PC-3 (cell line): ENCODE results near the gene FASN. TPM values are rescaled to one million over a fixed set of nuclear protein-coding genes. Genes with fewer than 3 reads are reported as not detected.

Experiments
- ATAC-seq: fragments of 200-7000 bp; cut with Tn5 transposase; 2 replicates; pipeline ENCODE4 v1.9.1; 2020; ENCODE audit warnings: mild to moderate bottlenecking, moderate library complexity
- BruUV-seq: library from RNA; stranded (reverse); fragments of 400-500 nt; replicated peaks from 2 replicates; lab custom pipeline; 2021; lab: Mats Ljungman, UMichigan
- CTCF ChIA-PET: fragments of 300-600 bp; sonication (Branson Sonifier 250); formaldehyde crosslinking; loops from one replicate; lab custom pipeline; 2022; ENCODE audit warnings: antibody characterized with exemption; lab: Charles Lee
- POLR2A ChIA-PET: fragments of 300-600 bp; sonication (Branson Sonifier 250); formaldehyde crosslinking; loops from one replicate; lab custom pipeline; 2022; ENCODE audit warnings: antibody characterized with exemption; ENCODE audit not compliant: unreplicated experiment; lab: Charles Lee
- DNase-seq: peaks from one replicate; pipeline ENCODE4 v3.0.0-alpha.2; 2015
- H2AFZ ChIP-seq: fragments of 300-600 bp; sonication (generic); 2 replicates; pipeline ENCODE4 v1.6.0; 2016; ENCODE audit warnings: antibody characterized with exemption, low read length
- H3F3A ChIP-seq: fragments of 300-600 bp; sonication (generic); one replicate; pipeline ENCODE4 v1.6.0; 2017; ENCODE audit warnings: antibody characterized with exemption, low read length, control low read depth, mild to moderate bottlenecking; ENCODE audit not compliant: unreplicated experiment
- H3K27ac ChIP-seq: fragments of 300-600 bp; sonication (generic); 2 replicates; pipeline ENCODE4 v1.5.1; 2016; ENCODE audit warnings: mild to moderate bottlenecking, low read length
- H3K27me3 ChIP-seq: fragments of 300-600 bp; sonication (generic); 2 replicates; pipeline ENCODE4 v1.6.1; 2016; ENCODE audit warnings: low read length, mixed read lengths
- H3K36me3 ChIP-seq: fragments of 300-600 bp; sonication (generic); 2 replicates; pipeline ENCODE4 v1.6.1; 2016; ENCODE audit warnings: low read depth, mixed run types, low read length, mixed read lengths
- H3K4me1 ChIP-seq: fragments of 300-600 bp; sonication (generic); 2 replicates; pipeline ENCODE4 v1.5.1; 2016; ENCODE audit warnings: low read length; ENCODE audit not compliant: insufficient read depth
- H3K4me2 ChIP-seq: fragments of 300-600 bp; sonication (generic); 2 replicates; pipeline ENCODE4 v1.6.0; 2016; ENCODE audit warnings: low read length
- H3K4me3 ChIP-seq: fragments of 300-600 bp; sonication (generic); 2 replicates; pipeline ENCODE4 v1.5.1; 2016; ENCODE audit warnings: mild to moderate bottlenecking, low read length, mixed read lengths
- H3K79me2 ChIP-seq: fragments of 300-600 bp; sonication (generic); 2 replicates; pipeline ENCODE4 v1.6.1; 2017; ENCODE audit warnings: low read length, mixed read lengths
- H3K9ac ChIP-seq: fragments of 300-600 bp; sonication (generic); 2 replicates; pipeline ENCODE4 v1.6.0; 2016; ENCODE audit warnings: mild to moderate bottlenecking, low read length
- H3K9me2 ChIP-seq: fragments of 300-600 bp; sonication (generic); replicated peaks from 2 replicates; pipeline ENCODE4 v1.6.1; 2016; ENCODE audit warnings: mixed run types, low read length, mixed read lengths
- H3K9me3 ChIP-seq: fragments of 300-600 bp; sonication (generic); 2 replicates; pipeline ENCODE4 v1.6.1; 2016; ENCODE audit warnings: low read length, mixed read lengths
- H4K20me1 ChIP-seq: fragments of 300-600 bp; sonication (generic); 2 replicates; pipeline ENCODE4 v1.6.1; 2016; ENCODE audit warnings: low read length, mixed read lengths
- EZH2 ChIP-seq: fragments of 300-600 bp; sonication (generic); IDR thresholded peaks from one replicate; pipeline ENCODE4 v1.6.1; 2017; ENCODE audit warnings: antibody characterized with exemption, mild to moderate bottlenecking, low read length; ENCODE audit not compliant: unreplicated experiment
- EZH2phosphoT487 ChIP-seq: fragments of 300-600 bp; sonication (generic); IDR thresholded peaks from 2 replicates; pipeline ENCODE4 v1.6.1; 2018; ENCODE audit warnings: mild to moderate bottlenecking, antibody characterized with exemption, low read length, borderline replicate concordance
- intact Hi-C: fragments of 100-400 bp; cut with micrococcal nuclease; formaldehyde crosslinking; loops from 2 replicates; pipeline ENCODE4 v1.9.0; 2023
- total RNA-seq: library from RNA; depleted of rRNA; stranded (reverse); fragments of >200 nt; gene quantifications from 2 replicates; pipeline ENCODE4 v1.2.3, GENCODE V29; 2014
- TF ChIP-seq, protein P1 (sequence below): fragments of 300-600 bp; sonication (generic); conservative IDR thresholded peaks from 2 replicates; pipeline ENCODE4 v1.5.1; 2017; ENCODE audit warnings: antibody characterized with exemption, low read depth, mild to moderate bottlenecking, low read length

The FASN gene
- total RNA-seq, 1 experiment from 2014 or later = 269 TPM

DNA sequence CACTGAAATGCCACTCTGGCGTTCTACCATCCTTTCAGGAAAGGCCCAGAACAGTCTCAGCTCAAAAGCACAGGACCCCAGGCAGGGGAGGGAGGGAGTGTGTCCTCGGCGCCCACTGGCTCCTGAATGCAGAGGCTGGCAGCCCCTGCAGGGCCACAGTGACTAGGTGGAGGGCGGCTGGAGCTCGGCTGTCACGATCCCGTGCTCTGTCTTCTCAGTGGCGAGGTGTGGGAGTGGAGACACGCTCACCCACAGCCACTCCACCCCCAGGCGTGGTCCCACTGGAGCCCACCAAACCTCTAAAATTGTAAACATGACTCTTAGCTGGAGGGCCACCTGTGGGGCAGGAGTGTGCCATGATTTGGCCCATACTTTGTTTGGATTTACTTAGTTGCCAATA is 16.4 kb upstream of the FASN start:
- no peaks in the 10 kb centered on the region for H3K9me2 ChIP-seq
- H3K36me3 ChIP-seq = no peaks in the 10 kb centered on the region
- H2AFZ ChIP-seq = no peak overlapping the region
- DNase-seq = no peak
- no peak for ATAC-seq
- no peaks in the 10 kb centered on the region for H3K27me3 ChIP-seq
- H3K4me2 ChIP-seq = no peak overlapping the region
- H3K79me2 ChIP-seq = no peaks in the 10 kb centered on the region
- POLR2A ChIA-PET = interaction anchor here (0.5 kb wide), 1 partner anchor 9 kb away, joined by 8 read pairs; no protein-coding TSS in a partner anchor
- H3K9me3 ChIP-seq = no peaks in the 10 kb centered on the region
- no peak overlapping the region for H3K27ac ChIP-seq
- no TSS peak for BruUV-seq
- CTCF ChIA-PET = no interaction called here
- no peaks in the 10 kb centered on the region for H4K20me1 ChIP-seq
- H3K9ac ChIP-seq = no peak overlapping the region
- intact Hi-C loops = no loop called here
- H3K4me1 ChIP-seq = peaks cover 10% of the 10 kb centered on the region
- TF ChIP-seq, protein P1, sequence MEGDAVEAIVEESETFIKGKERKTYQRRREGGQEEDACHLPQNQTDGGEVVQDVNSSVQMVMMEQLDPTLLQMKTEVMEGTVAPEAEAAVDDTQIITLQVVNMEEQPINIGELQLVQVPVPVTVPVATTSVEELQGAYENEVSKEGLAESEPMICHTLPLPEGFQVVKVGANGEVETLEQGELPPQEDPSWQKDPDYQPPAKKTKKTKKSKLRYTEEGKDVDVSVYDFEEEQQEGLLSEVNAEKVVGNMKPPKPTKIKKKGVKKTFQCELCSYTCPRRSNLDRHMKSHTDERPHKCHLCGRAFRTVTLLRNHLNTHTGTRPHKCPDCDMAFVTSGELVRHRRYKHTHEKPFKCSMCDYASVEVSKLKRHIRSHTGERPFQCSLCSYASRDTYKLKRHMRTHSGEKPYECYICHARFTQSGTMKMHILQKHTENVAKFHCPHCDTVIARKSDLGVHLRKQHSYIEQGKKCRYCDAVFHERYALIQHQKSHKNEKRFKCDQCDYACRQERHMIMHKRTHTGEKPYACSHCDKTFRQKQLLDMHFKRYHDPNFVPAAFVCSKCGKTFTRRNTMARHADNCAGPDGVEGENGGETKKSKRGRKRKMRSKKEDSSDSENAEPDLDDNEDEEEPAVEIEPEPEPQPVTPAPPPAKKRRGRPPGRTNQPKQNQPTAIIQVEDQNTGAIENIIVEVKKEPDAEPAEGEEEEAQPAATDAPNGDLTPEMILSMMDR = no peak
- TF ChIP-seq EZH2 (no peak), EZH2phosphoT487 (no peak)
- H3K4me3 ChIP-seq = no peak overlapping the region
- H3F3A ChIP-seq = peaks cover 4% of the 10 kb centered on the region

DNA sequence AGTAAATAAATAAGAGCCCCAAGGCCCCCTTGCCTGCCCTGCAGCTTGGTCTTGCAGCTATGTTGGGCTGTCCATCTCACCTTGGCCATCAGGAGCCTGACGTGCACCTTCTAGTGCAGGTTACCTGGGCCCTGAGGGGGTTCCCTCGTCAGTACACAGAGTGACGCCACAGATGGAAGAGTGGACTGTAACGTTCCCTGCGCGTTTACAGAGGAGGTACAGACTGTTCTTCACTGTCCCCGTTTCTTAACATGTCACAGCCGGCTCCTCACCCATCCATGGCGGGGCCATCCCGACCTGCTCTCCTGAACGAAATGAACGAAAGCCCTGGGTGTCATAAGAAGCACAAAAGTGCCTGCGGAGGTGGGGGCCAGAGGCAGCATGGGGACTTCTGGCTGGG is 15.9 kb upstream of the FASN start:
- TF ChIP-seq EZH2 (no peak), EZH2phosphoT487 (no peak)
- TF ChIP-seq, protein P1 = no peak
- Histone ChIP-seq H3K27me3 (no peaks in the 10 kb centered on the region), H3K4me1 (peaks cover 10% of the 10 kb centered on the region), H3K4me3 (no peak overlapping the region), H3K79me2 (no peaks in the 10 kb centered on the region), H3K27ac (no peak overlapping the region), H3K9ac (no peak overlapping the region), H3K9me3 (no peaks in the 10 kb centered on the region), H3F3A (peaks cover 4% of the 10 kb centered on the region), H3K4me2 (no peak overlapping the region), H2AFZ (no peak overlapping the region), H4K20me1 (no peaks in the 10 kb centered on the region), H3K36me3 (no peaks in the 10 kb centered on the region), H3K9me2 (no peaks in the 10 kb centered on the region)
- BruUV-seq = no TSS peak
- CTCF ChIA-PET = no interaction called here
- DNase-seq (no peak), ATAC-seq (no peak)
- POLR2A ChIA-PET = no interaction called here
- intact Hi-C loops = no loop called here

DNA sequence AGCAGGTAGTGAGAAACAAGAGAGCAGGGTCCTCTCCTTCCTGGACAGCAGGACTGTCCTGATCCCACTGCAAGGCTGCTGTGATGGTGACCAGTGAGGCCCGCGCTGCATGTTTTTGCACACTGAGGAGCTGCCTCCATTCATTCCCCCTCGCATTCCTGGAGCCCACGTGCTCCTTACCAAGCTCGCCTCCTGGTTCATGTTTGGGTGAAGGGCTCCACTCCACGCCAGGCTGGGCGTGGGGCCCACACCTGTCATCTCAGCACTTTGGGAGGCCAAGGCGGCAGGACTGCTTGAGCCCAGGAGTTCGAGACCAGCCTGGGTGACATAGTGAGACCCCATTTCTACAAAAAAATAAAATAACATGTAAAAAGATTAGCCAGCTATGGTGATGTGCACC is 15.4 kb upstream of the FASN start:
- TF ChIP-seq EZH2 (no peak), EZH2phosphoT487 (no peak)
- TF ChIP-seq, protein P1 = no peak
- intact Hi-C loops = no loop called here
- no peak overlapping the region for H3K4me2 ChIP-seq
- no peaks in the 10 kb centered on the region for H3K36me3 ChIP-seq
- H3K27ac ChIP-seq = no peak overlapping the region
- no peak for ATAC-seq
- H4K20me1 ChIP-seq = no peaks in the 10 kb centered on the region
- CTCF ChIA-PET = no interaction called here
- no peaks in the 10 kb centered on the region for H3K79me2 ChIP-seq
- no peaks in the 10 kb centered on the region for H3K9me3 ChIP-seq
- no TSS peak for BruUV-seq
- H3K4me3 ChIP-seq = no peak overlapping the region
- H3F3A ChIP-seq = peaks cover 4% of the 10 kb centered on the region
- no peaks in the 10 kb centered on the region for H3K9me2 ChIP-seq
- H3K9ac ChIP-seq = no peak overlapping the region
- DNase-seq = no peak
- H3K27me3 ChIP-seq = no peaks in the 10 kb centered on the region
- peaks cover 10% of the 10 kb centered on the region for H3K4me1 ChIP-seq
- POLR2A ChIA-PET = no interaction called here
- H2AFZ ChIP-seq = no peak overlapping the region
